NCI-H748 treated with DMSO at 0.1 percent for 48 hours (cell line): ENCODE measurements around the gene SYT7.

Experiments
- DNase-seq: peaks from one replicate; lab custom pipeline; 2025; lab: John Stamatoyannopoulos, UW

The SYT7 gene

DNA sequence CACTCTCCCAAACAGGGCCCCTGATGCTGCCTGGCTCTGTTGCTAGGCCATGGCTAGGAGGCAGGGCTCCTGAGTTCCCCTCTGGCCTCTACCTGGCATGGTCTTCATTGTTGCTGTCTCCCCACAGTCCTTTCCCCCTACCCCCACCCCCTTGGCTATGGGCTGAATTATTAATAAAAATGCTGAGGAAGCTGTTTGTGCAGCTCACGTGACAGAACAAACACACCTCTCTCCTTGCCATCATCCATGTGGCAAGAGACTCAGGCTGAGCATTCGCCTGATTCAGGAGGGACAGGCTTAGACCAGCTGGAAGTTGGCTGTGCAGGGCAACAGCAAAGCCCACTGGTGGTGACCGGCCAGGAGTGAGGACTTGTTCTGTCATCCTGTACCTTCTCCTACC lies 4.2 kb upstream of the SYT7 start:
- DNase-seq = no peak

DNA sequence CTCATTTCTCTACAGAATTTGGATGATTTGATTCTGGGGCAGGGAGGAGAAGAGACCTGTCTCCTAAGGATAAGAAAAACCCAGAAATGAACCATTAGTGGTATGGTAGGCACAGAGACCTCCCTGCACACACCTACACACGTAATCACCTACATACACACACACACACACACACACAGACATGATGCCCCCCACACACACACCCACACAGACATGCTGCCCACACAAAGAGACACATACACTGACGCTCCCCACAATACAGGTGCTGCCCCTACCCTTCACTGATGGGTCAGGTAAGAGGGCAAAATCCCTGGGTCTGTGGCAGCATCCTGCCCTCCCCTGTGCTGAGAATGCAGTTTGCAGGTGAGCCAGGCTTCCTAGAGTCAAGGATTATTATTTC lies 1.1 kb upstream of the SYT7 start:
- no peak for DNase-seq

DNA sequence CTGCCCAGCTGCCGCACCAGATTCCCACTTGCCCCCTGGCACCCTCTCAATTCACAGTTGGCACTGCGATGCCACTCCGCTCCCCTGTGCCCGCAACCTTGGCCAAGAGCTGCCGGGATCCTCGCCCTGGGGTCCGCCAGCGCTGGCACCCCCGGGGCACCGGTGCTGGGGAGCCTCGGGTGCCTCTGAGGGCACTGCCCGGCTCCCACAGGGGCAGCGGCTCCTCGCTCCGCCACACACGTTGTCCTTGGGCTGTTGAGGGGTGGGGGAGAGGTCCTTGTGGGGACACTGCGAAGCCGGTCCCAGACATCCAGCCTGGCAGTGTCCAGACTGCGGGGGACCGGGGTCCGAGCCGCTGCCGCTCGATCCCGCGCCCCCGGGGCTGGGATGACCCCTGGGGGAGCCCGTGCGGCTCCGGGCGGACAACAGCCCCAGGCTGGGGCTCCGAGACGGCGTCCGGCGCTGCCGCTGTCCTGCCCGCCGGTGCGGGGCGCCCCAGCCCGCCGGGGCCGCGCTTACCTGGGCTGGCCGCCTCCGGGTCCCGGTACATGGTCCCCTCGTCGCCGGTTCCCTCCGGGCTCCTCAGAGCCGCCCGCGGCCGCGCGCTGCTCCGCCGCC lies 496 bp downstream of the SYT7 start:
- no peak for DNase-seq

DNA sequence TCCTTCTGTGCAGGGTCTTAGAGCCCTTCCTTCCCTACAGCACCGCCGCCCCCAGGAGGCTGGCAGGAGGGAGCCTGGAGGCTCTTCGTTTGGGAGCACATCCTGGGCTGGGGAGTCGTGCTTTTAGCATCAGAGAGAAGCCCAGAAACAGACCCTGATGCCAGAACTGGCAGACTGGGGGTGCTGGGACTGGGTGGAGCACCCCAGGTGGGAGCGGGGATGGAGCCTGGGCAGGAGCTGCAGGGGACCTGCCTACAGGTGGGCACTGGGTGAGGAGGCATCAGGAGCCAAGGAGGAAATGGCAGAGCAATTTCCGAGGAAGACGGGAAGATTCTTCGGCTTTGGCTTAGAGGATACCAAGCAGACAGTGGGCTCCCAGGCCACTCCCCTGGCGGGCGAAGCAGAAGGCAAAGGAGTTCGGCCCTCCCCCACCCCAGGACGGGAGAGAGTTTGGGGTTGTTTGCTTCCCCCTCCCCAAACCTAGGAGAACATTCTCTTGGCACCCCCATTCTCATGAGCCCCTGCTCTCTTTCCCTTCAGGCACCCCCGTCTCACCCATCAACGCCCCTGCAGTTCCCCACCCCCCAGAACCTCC lies 1.1 kb downstream of the SYT7 start:
- DNase-seq = no peak

DNA sequence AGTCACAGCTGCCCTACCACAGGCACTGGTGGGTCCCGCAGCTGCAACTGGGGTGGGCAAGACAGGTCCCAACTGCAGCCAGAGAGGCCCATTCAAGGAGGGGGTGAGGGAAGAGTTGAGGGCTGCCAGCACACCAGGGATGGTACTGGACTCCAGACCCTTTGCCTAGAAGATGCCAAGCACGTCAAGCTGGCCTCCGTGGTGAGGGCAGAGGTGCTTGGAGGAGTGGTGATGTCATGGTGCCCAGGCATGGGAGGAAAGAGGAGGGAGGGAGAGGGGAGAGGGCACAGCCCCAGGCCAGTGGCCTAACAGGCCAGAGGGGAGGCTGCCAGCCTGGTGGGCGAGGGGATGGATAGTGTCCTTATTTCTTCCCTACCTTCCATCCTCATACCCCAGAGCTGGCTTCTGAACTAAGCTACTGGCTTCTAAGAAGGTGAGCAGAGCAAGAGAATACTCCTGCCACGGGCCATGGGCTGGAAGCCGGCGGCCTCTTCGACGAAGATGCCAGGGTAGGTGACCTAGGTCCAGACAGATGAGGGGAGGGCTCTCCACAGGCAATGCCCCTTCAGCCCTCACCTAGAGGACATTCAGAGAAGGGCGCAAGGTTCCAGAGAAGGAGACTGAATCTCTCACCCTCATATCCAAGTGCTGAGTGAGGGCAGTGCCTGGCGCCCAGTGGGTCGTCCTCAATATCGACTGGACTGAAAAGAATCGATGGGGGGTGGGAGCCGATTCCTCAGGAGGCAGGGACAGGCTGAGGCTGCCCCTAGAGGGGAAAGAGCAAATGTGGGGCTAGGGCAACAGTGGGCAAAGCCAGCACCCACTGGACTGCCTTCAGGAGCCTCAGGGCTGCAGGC lies 1.8 kb downstream of the SYT7 start:
- DNase-seq = no peak

DNA sequence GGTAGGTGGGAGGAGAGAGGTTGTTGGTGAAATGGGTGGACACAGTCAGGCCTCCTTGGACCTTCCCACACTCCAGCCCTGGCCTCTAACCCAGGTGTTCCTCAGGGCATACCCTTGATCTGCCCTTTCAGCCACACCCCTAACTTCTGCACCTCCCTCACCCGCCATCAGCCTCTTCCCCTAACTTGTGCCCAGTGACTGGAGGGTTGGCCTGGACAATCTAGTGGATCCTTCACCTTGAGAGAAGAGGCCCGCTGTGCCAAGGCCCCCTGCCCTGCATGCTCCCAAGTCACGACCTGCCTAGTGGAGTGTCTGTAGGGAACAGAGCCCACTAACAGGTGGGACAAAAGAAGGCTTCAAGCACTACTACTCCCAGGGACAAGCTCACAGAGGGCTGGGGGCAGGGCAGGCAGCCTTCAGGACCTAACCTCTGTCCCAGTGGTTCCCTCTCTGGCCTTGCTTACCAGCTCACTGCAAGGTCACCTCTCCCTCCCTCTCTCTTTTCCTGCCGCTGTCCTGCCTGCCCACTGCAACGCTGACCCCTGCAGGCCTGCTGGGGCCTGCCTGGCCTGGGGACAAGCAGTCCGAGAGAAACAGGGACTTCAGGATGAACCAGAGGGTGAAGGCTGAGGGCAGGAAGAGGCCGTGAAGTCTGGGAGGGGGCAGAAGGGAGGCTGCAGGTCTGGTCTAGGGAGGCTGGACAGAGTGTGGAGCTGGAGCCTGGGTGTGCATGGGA lies 3.3 kb downstream of the SYT7 start:
- DNase-seq = no peak

DNA sequence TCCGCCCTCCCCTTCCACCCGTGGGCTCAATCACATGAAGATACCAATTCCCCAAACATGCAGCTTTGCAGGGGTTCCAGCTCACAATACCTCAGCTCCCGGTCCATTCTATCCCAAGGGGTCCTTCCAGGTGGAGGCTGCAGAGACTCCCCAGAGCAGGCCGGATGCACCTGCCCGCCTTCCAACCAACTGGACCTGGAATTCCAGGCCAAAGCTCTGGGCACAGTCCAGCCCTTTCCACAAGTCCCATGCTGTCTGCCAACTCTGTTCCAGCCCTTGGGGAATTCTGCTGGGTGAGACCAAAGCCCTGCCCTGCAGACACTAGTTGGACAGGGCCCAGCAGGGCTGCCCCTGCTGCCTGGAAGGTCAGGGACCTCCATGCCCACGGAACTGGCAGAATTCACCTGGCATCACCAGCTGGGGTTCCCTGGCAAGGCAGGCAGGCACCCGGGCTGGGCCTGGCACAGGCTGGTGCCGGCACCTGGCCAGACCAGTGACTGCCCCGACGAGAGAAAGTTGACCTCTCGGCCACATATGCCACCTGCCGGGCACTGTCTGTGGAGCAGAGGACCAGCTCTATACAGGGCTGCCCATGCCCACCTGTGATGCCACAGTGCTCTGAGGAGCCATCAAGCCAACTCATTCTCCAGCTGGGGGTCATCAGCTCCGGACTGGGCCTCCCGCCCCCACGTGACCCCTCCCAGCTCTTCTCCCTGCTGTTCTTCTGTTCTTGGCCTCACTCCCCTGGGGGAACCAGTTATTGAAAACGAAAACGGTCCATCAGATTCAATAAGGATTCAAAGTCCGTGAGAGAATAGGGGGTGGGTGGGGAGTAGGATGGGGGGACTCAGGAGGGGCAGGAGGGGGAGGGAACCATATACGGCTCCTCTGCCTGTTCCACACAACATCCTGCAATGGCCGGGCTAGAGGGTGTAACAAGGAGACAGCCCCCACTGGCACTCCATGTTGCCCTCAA lies 4.7 kb downstream of the SYT7 start:
- DNase-seq = no peak

DNA sequence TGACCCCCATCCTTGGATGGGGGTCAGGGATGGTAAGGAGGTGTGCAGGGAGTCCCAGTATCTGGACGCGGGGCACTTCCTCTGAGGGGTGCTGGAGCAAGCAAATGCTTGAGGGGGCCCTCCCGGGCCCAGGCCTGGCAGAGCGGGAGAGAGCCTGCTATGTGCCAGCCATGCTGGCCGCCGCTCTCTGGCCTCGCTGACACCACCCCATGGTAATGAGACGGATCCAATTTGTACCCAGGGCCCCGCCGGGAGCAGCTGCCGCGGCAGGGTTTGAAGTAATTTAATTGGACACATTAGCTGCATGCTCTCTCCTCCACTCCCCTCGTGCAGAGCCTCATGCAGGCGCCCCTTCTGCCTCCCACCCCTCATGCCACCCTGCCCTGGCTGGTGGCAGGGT lies 6.3 kb downstream of the SYT7 start:
- DNase-seq = no peak

DNA sequence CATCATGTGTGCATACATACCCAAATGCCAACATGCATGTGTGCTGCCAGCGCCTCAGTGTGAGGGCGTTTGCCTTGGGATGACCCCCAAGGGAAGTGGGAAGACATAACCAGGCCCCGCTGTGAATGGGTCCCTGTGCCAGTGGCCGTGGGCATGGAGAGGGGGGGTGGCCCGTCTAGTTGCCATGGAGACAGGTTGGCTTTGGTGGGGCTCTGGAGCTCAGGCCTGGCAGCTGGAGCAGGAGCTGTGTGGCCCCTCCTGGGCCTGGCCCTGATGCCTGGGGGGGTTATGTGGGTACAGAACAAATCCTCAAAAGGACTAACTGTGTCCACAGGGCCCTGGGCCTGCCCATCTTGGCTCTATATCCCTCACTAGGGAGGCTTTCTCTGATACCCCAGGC lies 8.0 kb downstream of the SYT7 start:
- DNase-seq = no peak

DNA sequence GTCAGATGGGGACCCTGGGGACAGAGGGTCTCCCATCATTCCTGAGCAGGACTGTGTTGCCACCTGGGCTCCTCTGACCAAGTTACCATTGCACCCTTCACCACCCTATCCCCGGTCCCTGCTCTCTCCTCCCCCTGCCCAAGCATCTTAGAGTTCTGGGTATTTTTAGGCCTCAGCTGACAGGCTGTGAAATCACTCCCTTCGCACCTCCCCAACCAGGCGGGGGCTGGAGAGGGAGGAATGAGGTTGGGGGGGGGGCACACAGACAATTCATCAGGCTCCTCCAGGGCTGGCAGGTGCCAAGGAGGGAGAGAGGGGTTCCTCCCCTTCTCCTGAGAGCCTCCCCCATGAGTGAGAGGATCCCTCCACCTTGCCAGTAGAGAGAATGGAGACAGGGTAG lies 9.0 kb downstream of the SYT7 start:
- no peak for DNase-seq

DNA sequence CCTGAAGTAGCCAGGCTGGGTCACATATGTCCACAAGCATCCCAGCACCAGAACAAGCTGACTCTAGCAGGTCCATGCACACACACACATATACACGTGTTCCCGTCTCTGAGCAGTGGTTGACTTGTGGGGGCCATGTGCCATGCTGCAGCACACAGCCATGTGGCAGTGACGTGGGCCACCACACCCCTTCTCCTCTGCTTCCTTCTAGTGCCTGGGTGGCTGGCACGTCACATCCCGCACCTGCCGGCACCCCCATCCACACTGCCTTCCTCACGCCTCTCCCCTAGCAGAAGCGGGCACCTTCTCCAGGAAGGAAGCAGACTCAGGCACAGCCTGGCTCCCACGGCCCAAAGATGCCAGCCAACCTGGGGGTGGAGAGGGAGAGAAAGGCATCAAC lies 9.5 kb downstream of the SYT7 start:
- no peak for DNase-seq

DNA sequence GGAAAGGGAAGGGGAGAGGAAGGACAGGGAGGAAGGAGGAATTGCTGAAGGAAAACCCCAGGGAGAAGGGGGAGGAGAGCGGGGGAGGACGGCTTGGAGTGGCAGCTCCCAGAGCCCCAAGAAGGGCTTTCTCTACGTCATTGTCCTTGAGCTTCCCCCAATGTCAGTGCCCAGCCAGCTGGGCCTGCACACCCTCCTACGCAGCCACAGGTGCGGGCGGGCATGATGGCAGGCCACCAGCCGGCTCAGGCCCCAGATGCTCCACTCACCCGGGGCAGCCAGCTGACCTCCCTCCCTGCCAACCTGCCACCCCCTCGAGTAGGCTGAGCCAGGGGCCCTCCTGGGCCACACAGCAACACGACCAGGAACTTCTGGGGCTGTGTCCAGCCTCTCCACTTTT lies 11.2 kb downstream of the SYT7 start:
- DNase-seq = no peak

DNA sequence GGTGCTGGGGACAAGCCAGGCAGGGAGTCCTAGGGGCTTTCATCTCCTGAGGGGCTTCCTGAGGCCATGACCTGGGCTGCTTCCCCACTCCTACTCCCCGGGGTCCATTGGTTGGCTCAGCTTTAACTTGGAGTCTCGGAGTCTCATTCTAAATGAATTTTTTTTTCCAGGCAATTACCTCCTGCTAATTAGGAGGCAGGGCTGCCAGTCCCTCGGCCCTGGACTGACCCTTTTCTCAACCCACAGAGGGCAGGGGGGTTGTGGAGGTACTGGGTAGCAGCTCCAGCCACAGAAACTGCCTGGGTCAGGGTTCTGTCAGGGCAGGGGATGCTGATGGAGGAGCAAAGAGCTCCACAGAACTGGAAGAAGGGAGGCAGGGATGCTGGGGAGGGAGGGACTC lies 11.9 kb downstream of the SYT7 start:
- no peak for DNase-seq

DNA sequence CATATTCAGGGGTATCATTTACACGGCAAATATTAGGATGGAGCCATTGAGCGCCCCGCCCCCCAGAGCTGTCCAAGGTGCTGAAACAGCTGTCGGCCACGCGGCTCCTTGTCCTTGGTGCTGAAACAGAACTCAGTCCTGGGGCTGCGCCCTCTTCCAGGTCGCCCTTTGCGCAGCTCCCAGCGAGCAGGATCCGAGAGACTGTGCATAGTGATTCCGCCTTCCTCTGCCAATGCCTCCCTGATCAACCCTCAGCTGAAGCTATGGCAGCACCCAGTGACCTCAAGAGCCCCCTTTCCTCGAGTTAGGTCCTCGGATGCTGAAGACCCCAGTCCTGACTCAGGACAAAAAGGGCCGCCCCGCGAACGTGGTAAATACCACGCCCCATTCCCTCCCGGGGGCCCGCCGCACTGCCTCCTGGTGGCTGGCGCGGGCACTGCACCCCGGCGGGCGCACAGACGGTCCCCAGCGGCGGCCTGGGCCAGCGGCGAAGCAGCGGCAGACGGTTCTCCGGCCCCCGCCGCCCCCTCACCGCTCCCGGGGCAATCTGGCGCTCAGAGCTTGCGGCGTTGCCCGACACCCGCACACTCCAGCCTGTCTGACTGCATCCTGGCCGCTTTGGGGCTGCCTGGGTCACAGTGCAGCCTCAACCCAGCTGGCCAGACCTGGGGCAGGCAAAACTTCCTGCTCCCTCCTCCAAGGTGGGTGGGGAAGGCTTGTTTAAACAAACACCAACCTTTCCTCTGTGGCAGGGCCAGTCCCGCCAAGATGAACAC lies 13.4 kb downstream of the SYT7 start:
- no peak for DNase-seq

DNA sequence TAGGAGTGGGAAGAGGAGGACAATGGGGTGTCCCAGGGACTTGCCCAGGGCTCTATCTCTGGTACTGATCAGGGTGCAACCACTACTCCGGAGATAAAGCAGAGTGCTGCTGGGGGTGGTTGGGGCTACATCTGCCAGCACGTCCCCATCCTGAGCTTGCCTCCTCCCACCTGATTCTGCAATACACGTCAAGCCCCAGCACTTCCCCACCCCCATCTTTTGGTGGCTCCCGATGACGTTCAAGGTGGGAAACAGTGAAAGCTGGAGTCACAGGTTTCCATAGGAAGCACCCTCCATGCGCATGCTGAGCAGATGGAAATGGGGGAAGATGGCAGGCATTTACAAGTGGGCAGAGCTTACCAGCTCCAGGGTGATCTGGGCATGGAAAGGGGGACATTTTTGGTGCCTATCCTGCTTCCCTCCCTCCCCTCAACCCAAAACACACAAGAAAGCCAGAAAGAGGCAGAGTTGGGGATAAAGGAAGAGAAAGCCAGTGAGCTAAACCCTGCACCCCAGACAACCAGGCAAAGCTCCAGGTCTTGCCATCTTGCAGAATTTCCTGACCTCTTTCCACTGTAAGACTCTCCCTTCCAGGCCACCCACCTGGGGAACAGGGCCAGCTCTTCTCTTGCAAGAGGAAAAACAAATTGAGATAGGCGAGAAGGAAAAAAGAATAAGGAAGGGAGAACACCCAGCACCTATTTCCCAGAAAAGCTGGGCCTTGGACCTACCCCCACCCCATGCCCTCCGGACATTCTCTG lies 15.8 kb downstream of the SYT7 start:
- no peak for DNase-seq

DNA sequence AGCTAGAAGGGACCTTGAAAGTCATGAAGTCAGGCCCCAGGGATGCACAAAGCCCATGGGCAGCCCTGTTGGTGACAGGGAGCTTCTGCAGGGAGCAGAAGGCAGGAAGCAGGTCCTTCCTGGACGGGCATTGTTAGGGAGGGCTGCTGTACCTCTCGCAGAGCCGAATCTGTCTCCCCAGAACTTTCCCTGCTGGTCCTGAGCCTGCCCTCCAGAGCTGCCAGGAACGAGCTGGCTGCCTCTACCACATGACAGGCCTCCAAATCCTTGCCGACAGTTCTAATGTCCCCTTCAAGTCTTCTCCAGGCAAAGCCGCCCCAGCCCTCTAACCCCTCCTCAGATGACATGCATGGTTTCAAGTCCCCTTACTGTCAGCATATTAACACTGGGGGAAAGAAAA lies 20.1 kb downstream of the SYT7 start:
- DNase-seq = no peak

DNA sequence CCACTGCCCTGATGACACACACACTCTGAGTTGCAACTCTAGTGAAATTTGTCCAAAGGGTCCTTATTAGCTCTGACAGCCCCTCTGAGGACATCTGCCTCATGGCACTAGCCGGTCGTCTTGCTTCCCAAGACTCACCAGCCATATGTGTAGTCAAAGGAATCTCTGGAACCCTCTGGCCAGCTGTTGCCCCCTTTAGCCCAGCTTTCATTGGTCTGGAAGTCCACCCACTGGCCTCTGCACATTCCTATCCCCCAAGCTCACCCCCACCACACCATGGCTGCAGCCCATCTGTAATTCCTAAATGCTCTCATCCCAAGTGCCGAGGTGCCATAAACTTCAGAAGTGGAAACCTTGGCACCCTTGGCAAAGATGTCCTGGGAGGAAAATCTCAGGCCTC lies 24.3 kb downstream of the SYT7 start:
- DNase-seq = no peak

DNA sequence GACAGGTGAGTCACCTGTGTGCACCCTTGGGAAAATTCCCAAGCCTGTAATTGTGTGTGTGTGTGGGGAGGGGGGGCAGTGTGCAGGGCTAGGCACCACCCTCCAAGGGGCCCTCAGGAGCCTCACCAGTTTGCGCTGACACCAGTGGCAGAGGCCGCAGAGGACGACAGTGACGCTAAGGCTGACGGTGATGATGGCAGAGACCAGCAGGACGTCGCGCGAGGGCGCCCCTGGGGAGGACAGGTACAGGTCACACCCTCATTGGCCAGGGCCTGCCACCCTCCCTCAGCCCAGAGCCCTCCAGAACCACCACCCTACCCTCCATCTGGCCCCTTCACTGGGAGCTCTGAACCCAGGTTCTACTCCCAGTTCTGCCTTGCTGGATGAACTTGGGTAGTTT lies 24.9 kb downstream of the SYT7 start:
- DNase-seq = no peak

DNA sequence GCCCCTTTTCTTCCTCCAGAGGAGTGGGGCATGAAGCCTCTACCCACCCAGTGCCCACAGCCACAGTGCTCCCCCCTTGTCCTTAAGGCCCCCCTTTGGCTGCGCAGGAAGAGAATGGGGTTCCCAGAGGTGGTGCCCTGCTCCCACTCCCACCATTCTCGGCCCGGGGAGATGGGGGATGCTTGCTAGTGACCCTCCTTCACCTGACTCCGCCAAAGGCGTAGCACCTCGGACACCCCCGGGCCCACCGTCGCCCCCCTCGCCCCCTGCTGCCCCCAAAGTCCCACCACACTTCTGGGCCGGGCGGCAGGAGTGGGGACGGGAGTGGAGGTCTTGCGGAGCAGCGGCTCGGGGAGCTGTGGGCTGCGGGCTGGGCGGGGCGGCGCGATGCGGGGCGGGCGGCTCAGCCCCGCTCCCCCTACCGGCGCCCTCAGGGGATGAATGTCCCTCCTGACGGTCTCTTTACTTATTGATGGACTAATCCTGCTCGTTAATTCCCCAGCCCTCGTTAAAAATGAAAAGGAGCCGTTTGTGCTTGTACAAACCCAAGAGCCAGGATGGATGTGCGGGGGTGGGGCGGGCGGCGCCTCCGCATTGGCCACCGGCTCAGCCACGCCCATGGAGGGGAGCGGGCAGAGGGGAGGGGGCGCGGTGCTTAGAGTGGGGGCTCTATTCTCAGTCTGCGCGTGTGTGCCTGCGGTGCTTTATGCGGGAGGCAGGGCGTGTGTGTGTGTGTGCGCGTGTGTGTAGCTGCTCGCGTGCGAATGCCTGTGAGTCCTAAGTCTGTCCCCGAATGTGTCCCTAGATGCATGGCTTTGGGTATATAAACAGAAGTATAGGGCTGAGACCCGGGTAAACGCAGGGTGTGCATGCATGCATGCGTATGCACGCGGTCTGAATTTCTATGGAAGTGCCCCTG lies 25.6 kb downstream of the SYT7 start:
- DNase-seq = peak; percentile 37
